Measurements from ENCODE around the gene KANSL2.
"Not testable (repeated sequence)": the region's sequence is repeated elsewhere in the genome, so short reads cannot be mapped to it uniquely, and the experiment has no call there.

KANSL2 gene

DNA sequence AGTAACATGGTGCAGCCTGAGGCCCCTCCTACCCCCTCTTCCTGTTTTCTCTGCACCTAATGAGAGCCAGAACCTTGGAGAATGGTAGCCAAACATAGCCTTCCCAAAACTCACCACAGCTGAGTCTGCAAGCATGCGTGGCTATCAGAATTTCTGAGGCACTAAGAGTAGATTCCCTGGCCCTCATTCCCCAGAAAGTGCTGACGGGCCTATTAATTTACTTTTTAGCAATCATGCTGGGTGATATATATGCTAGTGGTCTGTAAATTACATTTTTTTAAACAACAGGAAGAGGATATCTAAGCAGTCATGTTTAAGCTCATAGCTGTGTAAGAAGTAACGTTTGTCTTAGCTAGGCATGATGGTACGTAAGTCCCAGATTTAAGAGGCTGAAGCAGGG lies 30.4 kb downstream of the KANSL2 start:
- Histone ChIP-seq H3K9me3 (ENCODE audit: severe bottlenecking) (no peaks in the 10 kb centered on the region), H3K27ac (no peak overlapping the region), H3K27me3 (ENCODE audit: insufficient read depth, low read depth, severe bottlenecking) (no peaks in the 10 kb centered on the region), H3K36me3 (peaks cover 56% of the 10 kb centered on the region), H3K4me3 (ENCODE audit: low read depth, low read length) (no peak overlapping the region)
- TF ChIP-seq, protein P1, sequence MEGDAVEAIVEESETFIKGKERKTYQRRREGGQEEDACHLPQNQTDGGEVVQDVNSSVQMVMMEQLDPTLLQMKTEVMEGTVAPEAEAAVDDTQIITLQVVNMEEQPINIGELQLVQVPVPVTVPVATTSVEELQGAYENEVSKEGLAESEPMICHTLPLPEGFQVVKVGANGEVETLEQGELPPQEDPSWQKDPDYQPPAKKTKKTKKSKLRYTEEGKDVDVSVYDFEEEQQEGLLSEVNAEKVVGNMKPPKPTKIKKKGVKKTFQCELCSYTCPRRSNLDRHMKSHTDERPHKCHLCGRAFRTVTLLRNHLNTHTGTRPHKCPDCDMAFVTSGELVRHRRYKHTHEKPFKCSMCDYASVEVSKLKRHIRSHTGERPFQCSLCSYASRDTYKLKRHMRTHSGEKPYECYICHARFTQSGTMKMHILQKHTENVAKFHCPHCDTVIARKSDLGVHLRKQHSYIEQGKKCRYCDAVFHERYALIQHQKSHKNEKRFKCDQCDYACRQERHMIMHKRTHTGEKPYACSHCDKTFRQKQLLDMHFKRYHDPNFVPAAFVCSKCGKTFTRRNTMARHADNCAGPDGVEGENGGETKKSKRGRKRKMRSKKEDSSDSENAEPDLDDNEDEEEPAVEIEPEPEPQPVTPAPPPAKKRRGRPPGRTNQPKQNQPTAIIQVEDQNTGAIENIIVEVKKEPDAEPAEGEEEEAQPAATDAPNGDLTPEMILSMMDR (IDR thresholded peaks at IDR 0.05; ENCODE audit: low read depth, low read length): no peak
- DNase-seq: no peak

DNA sequence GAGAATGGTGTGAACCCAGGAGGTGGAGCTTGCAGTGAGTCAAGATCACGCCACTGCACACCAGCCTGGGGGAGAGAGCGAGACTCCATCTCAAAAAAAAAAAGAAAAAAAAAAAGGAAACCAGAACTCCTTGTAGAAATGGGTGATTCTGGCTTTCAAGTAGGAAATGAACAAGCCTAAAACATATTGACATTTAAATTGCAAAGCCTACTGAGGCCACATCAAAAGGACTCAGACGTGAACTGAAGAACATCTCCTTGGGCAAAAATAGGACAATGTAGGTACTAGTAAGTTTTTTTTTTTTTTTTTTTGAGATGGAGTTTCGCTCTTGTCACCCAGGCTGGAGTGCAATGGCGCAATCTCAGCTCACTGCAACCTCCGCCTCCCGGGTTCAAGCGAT lies 36.7 kb downstream of the KANSL2 start:
- not testable (repeated sequence) for H3K9me3 ChIP-seq (ENCODE audit: severe bottlenecking); DNase-seq; H3K4me3 ChIP-seq (ENCODE audit: low read depth, low read length); H3K27me3 ChIP-seq (ENCODE audit: insufficient read depth, low read depth, severe bottlenecking); H3K27ac ChIP-seq
- peaks cover 24% of the 10 kb centered on the region for H3K36me3 ChIP-seq

DNA sequence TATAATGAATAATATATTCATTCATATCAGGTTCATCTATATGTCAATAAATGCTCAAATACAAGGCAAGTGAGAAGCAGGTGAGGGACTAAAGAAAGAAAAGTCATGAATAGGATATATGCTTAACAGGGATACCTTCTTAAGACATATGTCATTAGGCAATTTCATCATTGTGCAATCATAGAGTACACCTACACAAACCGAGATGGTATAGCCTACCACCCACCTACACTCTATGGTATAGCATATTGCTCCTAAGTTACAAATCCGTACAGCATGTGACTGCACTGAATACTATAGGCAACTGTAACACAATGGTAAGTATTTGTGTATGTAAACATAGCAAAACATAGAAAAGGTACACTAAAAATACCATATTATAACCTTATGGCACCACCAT lies 39.0 kb downstream of the KANSL2 start:
- DNase-seq: no peak
- Histone ChIP-seq H3K27ac (no peak overlapping the region), H3K9me3 (ENCODE audit: severe bottlenecking) (no peaks in the 10 kb centered on the region), H3K27me3 (ENCODE audit: insufficient read depth, low read depth, severe bottlenecking) (no peaks in the 10 kb centered on the region), H3K36me3 (peaks cover 18% of the 10 kb centered on the region), H3K4me3 (ENCODE audit: low read depth, low read length) (no peak overlapping the region)
- TF ChIP-seq, protein P1 (IDR thresholded peaks at IDR 0.05; ENCODE audit: low read depth, low read length): no peak

DNA sequence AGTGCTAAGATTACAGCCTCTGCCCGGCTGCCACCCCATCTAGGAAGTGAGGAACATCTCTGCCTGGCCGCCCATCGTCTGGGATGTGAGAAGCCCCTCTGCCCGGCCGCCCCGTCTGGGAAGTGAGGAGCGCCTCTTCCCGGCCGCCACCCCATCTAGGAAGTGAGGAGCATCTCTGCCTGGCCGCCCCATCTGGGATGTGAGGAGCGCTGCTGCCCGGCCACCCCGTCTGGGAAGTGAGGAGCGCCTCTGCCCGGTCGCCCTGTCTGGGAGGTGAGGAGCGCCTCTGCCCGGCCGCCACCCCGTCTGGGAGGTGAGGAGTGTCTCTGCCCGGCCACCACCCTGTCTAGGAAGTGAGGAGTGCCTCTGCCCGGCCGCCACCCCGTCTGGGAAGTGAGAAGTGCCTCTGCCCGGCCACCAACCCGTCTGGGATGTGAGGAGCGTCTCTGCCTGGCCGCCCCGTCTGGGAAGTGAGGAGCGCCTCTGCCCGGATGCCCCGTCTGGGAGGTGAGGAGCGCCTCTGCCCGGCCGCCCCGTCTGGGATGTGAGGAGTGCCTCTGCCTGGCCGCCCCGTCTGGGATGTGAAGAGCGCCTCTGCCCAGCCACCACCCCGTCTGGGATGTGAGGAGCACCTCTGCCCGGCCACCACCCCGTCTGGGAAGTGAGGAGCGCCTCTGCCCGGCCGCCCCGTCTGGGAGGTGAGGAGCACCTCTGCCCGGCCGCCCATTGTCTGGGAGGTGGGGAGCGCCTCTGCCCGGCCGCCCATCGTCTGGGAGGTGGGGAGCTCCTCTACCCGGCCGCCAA lies 40.1 kb downstream of the KANSL2 start:
- not testable (repeated sequence) for H3K9me3 ChIP-seq (ENCODE audit: severe bottlenecking); DNase-seq; H3K27me3 ChIP-seq (ENCODE audit: insufficient read depth, low read depth, severe bottlenecking); H3K4me3 ChIP-seq (ENCODE audit: low read depth, low read length); H3K27ac ChIP-seq
- peaks cover 18% of the 10 kb centered on the region for H3K36me3 ChIP-seq

DNA sequence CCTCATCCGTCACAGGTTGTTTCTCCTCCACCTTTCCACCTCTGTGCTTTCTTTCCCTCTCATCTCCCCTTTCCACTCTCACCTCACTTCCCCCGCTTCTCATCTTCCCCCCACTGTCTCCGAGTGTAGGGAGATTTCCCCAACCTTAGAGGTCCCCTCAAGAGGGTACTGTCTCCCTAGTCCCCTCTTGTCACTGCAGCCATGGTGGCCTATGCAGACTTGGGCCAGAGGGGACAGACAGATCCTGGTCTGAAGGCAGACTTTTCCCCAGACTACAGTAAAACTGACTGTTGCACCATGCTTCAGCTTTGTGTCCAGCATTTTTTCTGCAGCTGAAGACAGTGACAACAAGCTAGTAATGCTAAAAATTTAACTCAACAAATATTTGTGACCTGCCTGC lies 41.2 kb downstream of the KANSL2 start:
- Histone ChIP-seq H3K27me3 (ENCODE audit: insufficient read depth, low read depth, severe bottlenecking) (no peaks in the 10 kb centered on the region), H3K36me3 (peaks cover 18% of the 10 kb centered on the region), H3K27ac (no peak overlapping the region), H3K4me3 (ENCODE audit: low read depth, low read length) (no peak overlapping the region), H3K9me3 (ENCODE audit: severe bottlenecking) (no peaks in the 10 kb centered on the region)
- TF ChIP-seq, protein P1 (IDR thresholded peaks at IDR 0.05; ENCODE audit: low read depth, low read length): no peak
- no peak for DNase-seq

DNA sequence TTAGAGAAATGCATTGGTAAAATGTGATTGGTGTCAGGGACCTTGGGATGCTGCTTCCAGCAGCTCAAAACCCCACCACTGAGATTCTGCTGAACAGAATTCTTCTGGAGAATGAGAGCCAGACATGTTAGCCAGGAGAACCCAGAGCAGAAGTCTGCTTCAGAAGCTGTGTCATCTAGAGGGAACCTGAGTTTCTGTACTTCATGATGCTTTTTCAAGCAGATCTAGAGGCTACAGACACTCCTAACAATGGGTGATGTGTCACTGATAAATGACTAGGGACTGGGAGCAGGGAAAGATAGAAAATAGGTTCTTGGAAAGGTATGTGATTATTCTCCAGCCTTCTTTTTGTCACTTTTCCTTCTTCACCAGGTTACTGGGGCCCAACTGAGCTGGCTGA lies 41.6 kb downstream of the KANSL2 start:
- DNase-seq: no peak
- Histone ChIP-seq H3K9me3 (ENCODE audit: severe bottlenecking) (no peaks in the 10 kb centered on the region), H3K36me3 (peaks cover 18% of the 10 kb centered on the region), H3K27ac (no peak overlapping the region), H3K27me3 (ENCODE audit: insufficient read depth, low read depth, severe bottlenecking) (no peaks in the 10 kb centered on the region), H3K4me3 (ENCODE audit: low read depth, low read length) (no peak overlapping the region)
- TF ChIP-seq, protein P1 (IDR thresholded peaks at IDR 0.05; ENCODE audit: low read depth, low read length): no peak

DNA sequence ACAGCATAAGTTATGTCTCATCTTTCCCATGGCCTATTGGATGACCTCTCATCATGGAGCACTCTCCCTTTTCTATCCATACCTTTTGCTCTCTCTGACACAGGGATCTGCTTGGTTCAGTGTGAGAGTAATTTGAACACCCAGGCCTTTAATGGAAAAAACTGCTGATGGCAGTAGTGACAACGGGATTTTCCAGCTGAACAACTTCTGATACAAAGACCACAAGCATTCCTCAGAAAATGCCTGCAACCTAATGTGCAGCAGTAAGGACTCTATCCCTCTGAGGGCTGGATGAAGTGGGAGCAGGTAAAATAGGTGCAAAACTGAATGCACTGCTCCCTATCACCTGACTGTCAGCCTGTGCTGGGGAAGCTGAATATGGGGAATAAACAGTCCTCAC lies 51.0 kb downstream of the KANSL2 start:
- H3K9me3 ChIP-seq (ENCODE audit: severe bottlenecking): no peaks in the 10 kb centered on the region
- no peak overlapping the region for H3K27ac ChIP-seq
- no peaks in the 10 kb centered on the region for H3K36me3 ChIP-seq
- no peak for DNase-seq
- TF ChIP-seq, protein P1 (IDR thresholded peaks at IDR 0.05; ENCODE audit: low read depth, low read length): no peak
- no peak overlapping the region for H3K4me3 ChIP-seq (ENCODE audit: low read depth, low read length)
- H3K27me3 ChIP-seq (ENCODE audit: insufficient read depth, low read depth, severe bottlenecking): no peaks in the 10 kb centered on the region

Data from WERI-Rb-1 (cell line).